DOHH2 (cell line): Measurements from ENCODE around the gene CSTB.

Source experiments
- EZH2phosphoT487 ChIP-seq: fragments of 200-600 bp; sonication (generic); IDR thresholded peaks from 2 replicates; pipeline ENCODE4 v1.6.1; 2017; ENCODE audit warnings: borderline replicate concordance, mild to moderate bottlenecking, antibody characterized with exemption, low read length, moderate library complexity, mixed read lengths
- TF ChIP-seq, protein P1 (sequence below): fragments of 200-600 bp; sonication (generic); IDR thresholded peaks from one replicate; pipeline ENCODE4 v1.5.1; 2014; ENCODE audit warnings: antibody characterized with exemption, mild to moderate bottlenecking, low read depth, low read length; ENCODE audit not compliant: poor library complexity, severe bottlenecking

GRCh38 chr21:43814215-43815106, 38.4 kb upstream of the CSTB start:
- TF ChIP-seq, protein P1, sequence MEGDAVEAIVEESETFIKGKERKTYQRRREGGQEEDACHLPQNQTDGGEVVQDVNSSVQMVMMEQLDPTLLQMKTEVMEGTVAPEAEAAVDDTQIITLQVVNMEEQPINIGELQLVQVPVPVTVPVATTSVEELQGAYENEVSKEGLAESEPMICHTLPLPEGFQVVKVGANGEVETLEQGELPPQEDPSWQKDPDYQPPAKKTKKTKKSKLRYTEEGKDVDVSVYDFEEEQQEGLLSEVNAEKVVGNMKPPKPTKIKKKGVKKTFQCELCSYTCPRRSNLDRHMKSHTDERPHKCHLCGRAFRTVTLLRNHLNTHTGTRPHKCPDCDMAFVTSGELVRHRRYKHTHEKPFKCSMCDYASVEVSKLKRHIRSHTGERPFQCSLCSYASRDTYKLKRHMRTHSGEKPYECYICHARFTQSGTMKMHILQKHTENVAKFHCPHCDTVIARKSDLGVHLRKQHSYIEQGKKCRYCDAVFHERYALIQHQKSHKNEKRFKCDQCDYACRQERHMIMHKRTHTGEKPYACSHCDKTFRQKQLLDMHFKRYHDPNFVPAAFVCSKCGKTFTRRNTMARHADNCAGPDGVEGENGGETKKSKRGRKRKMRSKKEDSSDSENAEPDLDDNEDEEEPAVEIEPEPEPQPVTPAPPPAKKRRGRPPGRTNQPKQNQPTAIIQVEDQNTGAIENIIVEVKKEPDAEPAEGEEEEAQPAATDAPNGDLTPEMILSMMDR: no peak
- no peak for TF ChIP-seq EZH2phosphoT487
